Testis (tissue), 5 donors: Measurements from ENCODE around the gene ADAP1. TPM values are rescaled to one million over a fixed set of nuclear protein-coding genes. Genes with fewer than 3 reads are reported as not detected.
"Not testable (repeated sequence)": the region's sequence is repeated elsewhere in the genome, so short reads cannot be mapped to it uniquely, and the experiment has no call there.

Experiments
- DNase-seq: peaks from one replicate; pipeline ENCODE4 v3.0.0-alpha.2; 2019
- H3K27ac ChIP-seq, 2 donors: fragments of 200-600 bp; sonication (generic); one replicate each; pipeline ENCODE4 v1.5.1; 2019
- H3K27me3 ChIP-seq: fragments of 200-600 bp; sonication (generic); one replicate; pipeline ENCODE4 v1.5.1; 2019
- H3K36me3 ChIP-seq: fragments of 200-600 bp; sonication (generic); one replicate; pipeline ENCODE4 v1.5.1; 2017; ENCODE audit warnings: low read depth; ENCODE audit errors: missing control alignments
- H3K4me1 ChIP-seq: fragments of 200-600 bp; sonication (generic); one replicate; pipeline ENCODE4 v1.5.1; 2019
- H3K4me3 ChIP-seq, 2 donors: fragments of 200-600 bp; sonication (generic); one replicate each; pipeline ENCODE4 v1.5.1; 2017 to 2019
- H3K9me3 ChIP-seq: fragments of 200-600 bp; sonication (generic); one replicate; pipeline ENCODE4 v1.5.1; 2017
- POLR2A ChIP-seq: fragments of 450-650 bp; IDR thresholded peaks from one replicate; pipeline ENCODE4 v1.6.1; 2017; ENCODE audit warnings: antibody characterized with exemption, mild to moderate bottlenecking, moderate library complexity
- WGBS, 2 donors: methylation state at CpG; one replicate each; pipeline ENCODE4 v1.1.5; 2018; 5-methylcytosine and 5-hydroxymethylcytosine counted together
- intact Hi-C: fragments of 100-400 bp; cut with DNase I; formaldehyde crosslinking; loops from one replicate; pipeline ENCODE4 v1.15.1; 2023; ENCODE audit warnings: low total_unique reads
- long read RNA-seq, 2 donors: transcript quantifications; one replicate each; lab custom pipeline, GENCODE V29; 2026
- polyA plus RNA-seq: library from polyadenylated mRNA; stranded (reverse); fragments of 350-450 nt; fragmentation: Illumina TruSeq; extraction: RNeasy Lipid Tissue Mini Kit (QIAGEN cat#74804); gene quantifications from one replicate; pipeline ENCODE4 v1.2.3, GENCODE V29; 2014; ENCODE audit warnings: low read depth, low replicate concordance; ENCODE audit not compliant: insufficient read depth
- total RNA-seq, 2 donors: library from RNA; depleted of rRNA; stranded (reverse); fragments of >200 nt; gene quantifications; one replicate each; pipeline ENCODE4 v1.2.3, GENCODE V29; 2016
- TF ChIP-seq, protein P1 (sequence below), 3 experiments: fragments of 450-650 bp in 2 of 3; fragments of 200-600 bp in 1 of 3; sonication (generic) in 1 of 3; IDR thresholded peaks; one replicate each; pipeline ENCODE4 v1.5.1; 2016 to 2019; ENCODE audit warnings: antibody characterized with exemption in 3 of 3, mild to moderate bottlenecking in 2 of 3, moderate library complexity in 1 of 3

The ADAP1 gene
- total RNA-seq: 10 to 100 TPM in 1 of 2 donors, 1 to 10 TPM in 1; 6.1 to 10.9 TPM
- 2.4 TPM for polyA plus RNA-seq
- long read RNA-seq, donor 1: 0 reads
- long read RNA-seq, donor 2: 0 reads

DNA sequence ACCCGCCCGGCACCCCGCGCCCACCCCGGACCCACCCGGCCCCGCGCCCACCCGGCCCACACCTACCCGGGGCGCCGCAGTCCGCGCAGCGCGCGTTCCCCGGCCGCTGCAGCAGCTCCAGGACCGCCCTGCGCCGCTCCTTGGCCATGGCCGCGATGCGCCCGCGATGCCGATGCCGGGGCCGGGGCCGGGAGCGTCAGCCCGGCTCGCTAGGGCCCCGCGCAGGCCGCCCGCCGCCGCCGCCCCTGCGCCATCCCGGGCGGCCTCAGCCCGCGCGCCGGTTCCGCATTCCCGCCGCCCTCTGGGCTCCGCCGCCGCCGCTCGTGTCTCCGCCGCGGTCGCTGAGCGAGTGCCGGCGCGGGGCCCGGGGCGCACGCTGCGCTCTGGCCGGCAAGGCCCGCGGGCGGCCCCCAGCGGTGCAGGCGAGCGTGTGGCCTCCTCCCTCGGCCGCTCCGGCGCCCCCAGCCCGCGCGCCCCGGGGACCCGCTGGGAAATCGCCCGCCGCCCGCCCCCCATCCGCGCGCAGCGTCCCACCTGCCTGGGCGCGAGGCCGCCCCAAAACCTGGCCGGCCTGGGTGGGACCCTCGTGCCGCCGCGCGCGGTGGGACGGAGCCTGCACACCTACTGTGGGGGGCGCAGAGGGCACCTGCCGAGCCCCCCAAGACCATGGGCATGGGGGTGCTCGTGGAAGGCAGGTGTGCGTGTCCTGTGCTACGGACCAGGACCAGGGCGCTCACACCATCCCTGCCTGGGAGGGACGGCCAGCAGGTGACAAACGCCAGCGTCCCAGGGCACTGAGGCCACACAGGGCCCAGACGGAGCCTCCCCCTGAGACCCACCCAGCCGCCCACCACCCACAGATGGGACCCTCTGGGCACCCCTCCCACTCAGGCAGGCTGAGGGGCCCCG lies at the start of gene ADAP1:
ADAP1 (minus strand) TSS at position 351 of the 909 bp plus-strand sequence; CDS start at position 148, 203 bp downstream.
- 8 to 46% methylated on average over 3 to 78 of the region's 115 CpGs for WGBS, 2 donors
- DNase-seq: no peak
- Histone ChIP-seq H3K27ac (no peak within 1 kb of the TSS), H3K9me3 (no peaks in the 10 kb centered on the region), H3K4me3 (peak within 1 kb of the TSS; percentile 34 to 52), H3K36me3 (no peaks in the 10 kb centered on the region), H3K4me1 (no peaks in the 10 kb centered on the region), H3K27me3 (no peaks in the 10 kb centered on the region)
- no peak for TF ChIP-seq POLR2A
- TF ChIP-seq, protein P1, sequence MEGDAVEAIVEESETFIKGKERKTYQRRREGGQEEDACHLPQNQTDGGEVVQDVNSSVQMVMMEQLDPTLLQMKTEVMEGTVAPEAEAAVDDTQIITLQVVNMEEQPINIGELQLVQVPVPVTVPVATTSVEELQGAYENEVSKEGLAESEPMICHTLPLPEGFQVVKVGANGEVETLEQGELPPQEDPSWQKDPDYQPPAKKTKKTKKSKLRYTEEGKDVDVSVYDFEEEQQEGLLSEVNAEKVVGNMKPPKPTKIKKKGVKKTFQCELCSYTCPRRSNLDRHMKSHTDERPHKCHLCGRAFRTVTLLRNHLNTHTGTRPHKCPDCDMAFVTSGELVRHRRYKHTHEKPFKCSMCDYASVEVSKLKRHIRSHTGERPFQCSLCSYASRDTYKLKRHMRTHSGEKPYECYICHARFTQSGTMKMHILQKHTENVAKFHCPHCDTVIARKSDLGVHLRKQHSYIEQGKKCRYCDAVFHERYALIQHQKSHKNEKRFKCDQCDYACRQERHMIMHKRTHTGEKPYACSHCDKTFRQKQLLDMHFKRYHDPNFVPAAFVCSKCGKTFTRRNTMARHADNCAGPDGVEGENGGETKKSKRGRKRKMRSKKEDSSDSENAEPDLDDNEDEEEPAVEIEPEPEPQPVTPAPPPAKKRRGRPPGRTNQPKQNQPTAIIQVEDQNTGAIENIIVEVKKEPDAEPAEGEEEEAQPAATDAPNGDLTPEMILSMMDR (IDR thresholded peaks at IDR 0.05): peak in 1 of 3 experiments; percentile 11
- intact Hi-C loops: no loop called here

DNA sequence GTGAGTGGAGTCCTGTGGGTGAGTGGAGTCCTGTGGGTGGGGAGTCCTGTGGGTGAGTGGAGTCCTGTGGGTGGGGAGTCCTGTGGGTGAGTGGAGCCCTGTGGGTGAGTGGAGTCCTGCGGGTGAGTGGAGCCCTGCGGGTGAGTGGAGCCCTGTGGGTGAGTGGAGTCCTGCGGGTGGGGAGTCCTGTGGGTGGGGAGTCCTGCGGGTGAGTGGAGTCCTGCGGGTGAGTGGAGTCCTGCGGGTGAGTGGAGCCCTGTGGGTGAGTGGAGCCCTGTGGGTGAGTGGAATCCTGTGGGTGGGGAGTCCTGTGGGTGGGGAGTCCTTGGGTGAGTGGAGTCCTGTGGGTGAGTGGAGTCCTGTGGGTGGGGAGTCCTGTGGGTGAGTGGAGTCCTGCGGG lies 48.0 kb upstream of the ADAP1 start:
- 89% methylated on average over 1 of the region's 7 CpGs; no CpG with 5 or more reads in 1 of the 2 donors for WGBS, 2 donors
- H3K4me1 ChIP-seq: not testable (repeated sequence)

DNA sequence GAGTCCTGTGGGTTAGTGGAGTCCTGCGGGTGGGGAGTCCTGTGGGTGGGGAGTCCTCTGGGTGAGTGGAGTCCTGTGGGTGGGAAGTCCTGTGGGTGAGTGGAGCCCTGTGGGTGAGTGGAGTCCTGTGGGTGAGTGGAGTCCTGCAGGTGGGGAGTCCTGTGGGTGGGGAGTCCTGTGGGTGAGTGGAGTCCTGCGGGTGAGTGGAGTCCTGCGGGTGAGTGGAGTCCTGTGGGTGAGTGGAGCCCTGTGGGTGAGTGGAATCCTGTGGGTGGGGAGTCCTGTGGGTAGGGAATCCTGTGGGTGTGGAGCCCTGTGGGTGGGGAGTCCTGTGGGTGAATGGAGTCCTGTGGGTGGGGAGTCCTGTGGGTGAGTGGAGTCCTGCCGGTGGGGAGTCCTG lies 47.5 kb upstream of the ADAP1 start:
- H3K4me3 ChIP-seq, H3K36me3 ChIP-seq, H3K9me3 ChIP-seq, intact Hi-C loops, H3K27ac ChIP-seq, H3K4me1 ChIP-seq, H3K27me3 ChIP-seq, DNase-seq: not testable (repeated sequence)
- 89 to 100% methylated on average over 2 to 4 of the region's 4 CpGs for WGBS, 2 donors

More for the DNA sequence above, 48.0 kb upstream of the ADAP1 start:
- intact Hi-C loops, H3K9me3 ChIP-seq, H3K36me3 ChIP-seq, H3K4me3 ChIP-seq, H3K27me3 ChIP-seq, DNase-seq, H3K27ac ChIP-seq: not testable (repeated sequence)

DNA sequence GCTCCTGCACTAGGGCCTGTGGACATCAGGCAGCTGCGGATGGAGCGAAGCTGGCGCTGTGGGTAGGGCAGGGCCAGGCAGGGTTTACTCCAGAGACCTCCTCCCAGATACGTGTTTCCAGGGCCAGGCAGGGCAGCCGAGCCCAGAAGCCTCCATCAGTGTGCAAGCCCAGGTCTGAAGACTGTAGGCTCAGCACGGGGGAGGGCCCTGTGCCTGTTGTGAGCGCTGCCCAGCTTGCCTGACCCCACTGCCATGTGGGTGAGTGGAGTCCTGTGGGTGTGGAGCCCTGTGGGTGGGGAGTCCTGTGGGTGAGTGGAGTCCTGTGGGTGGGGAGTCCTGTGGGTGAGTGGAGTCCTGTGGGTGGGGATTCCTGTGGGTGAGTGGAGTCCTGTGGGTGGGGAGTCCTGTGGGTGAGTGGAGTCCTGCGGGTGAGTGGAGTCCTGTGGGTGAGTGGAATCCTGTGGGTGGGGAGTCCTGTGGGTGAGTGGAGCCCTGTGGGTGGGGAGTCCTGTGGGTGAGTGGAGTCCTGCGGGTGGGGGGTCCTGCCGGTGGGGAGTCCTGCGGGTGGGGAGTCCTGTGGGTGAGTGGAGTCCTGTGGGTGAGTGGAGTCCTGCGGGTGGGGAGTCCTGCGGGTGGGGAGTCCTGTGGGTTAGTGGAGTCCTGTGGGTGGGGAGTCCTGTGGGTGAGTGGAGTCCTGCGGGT lies 46.7 kb upstream of the ADAP1 start:
- H3K27me3 ChIP-seq, H3K9me3 ChIP-seq, H3K4me1 ChIP-seq, intact Hi-C loops, H3K27ac ChIP-seq, H3K4me3 ChIP-seq, H3K36me3 ChIP-seq, DNase-seq: not testable (repeated sequence)
- 86 to 94% methylated on average over 6 to 13 of the region's 14 CpGs for whole genome bisulfite sequencing, 2 donors

- TF ChIP-seq, protein P1 (IDR thresholded peaks at IDR 0.05): no peak
- TF ChIP-seq POLR2A: no peak
- Histone ChIP-seq H3K9me3 (no peaks in the 10 kb centered on the region), H3K27ac (no peak overlapping the region), H3K4me3 (no peak overlapping the region), H3K4me1 (no peaks in the 10 kb centered on the region), H3K27me3 (no peaks in the 10 kb centered on the region), H3K36me3 (no peaks in the 10 kb centered on the region)
- intact Hi-C loops: loop anchor here (10.0 kb wide), 1 partner anchor 175 kb away; no protein-coding TSS in a partner anchor
- whole genome bisulfite sequencing, 2 donors: 91% methylated on average over 18 to 52 of the region's 52 CpGs
- no peak for DNase-seq
These were observed 45.8 kb upstream of the ADAP1 start for GRCh38 chr7:999941-1000935.
